Activated T-cell treated with anti-CD3 and anti-CD28 coated beads, Interleukin-2, amount 50 U/mL, for 4 hours (primary cell): ENCODE measurements around the gene TRH. TPM values are rescaled to one million over a fixed set of nuclear protein-coding genes. Genes with fewer than 3 reads are reported as not detected.
"Not testable (repeated sequence)": the region's sequence is repeated elsewhere in the genome, so short reads cannot be mapped to it uniquely, and the experiment has no call there.

ENCODE experiments used
- ATAC-seq, 2 donors: fragments of 200-7000 bp; cut with Tn5 transposase; one replicate each; pipeline ENCODE4 v1.10.0; 2021
- DNase-seq: peaks from one replicate; pipeline ENCODE4 v3.0.0-alpha.2; 2020
- H3K27me3 Mint-ChIP-seq: one replicate; pipeline ENCODE4 v1.8.0; 2021; ENCODE audit warnings: low read depth, mixed read lengths
- H3K36me3 Mint-ChIP-seq: one replicate; pipeline ENCODE4 v1.8.0; 2022; ENCODE audit warnings: mixed read lengths; ENCODE audit not compliant: insufficient read depth
- H3K4me1 Mint-ChIP-seq: one replicate; pipeline ENCODE4 v1.8.0; 2021; ENCODE audit warnings: low read depth, mixed read lengths
- H3K4me3 Mint-ChIP-seq: one replicate; pipeline ENCODE4 v1.8.0; 2021; ENCODE audit warnings: mild to moderate bottlenecking, moderate library complexity, mixed read lengths
- H3K9me3 Mint-ChIP-seq: one replicate; pipeline ENCODE4 v1.8.0; 2021; ENCODE audit warnings: mixed read lengths
- total RNA-seq, 3 donors: library from RNA; stranded (reverse); gene quantifications; one replicate each; pipeline ENCODE4 v1.2.1, GENCODE V29; 2021

Gene TRH
- total RNA-seq, 3 donors from 2014 or later, result not detected

GRCh38 chr3:129975705-129976048 is 1.2 kb downstream of the TRH start:
- Mint-ChIP-seq H3K36me3 (no peaks in the 10 kb centered on the region), H3K4me3 (no peak overlapping the region), H3K4me1 (peaks cover 10% of the 10 kb centered on the region), H3K27me3 (peaks cover 54% of the 10 kb centered on the region), H3K9me3 (no peaks in the 10 kb centered on the region)
- no peak for ATAC-seq
- DNase-seq, result no peak

- Mint-ChIP-seq H3K4me1 (peaks cover 10% of the 10 kb centered on the region), H3K27me3 (peaks cover 51% of the 10 kb centered on the region), H3K9me3 (no peaks in the 10 kb centered on the region), H3K4me3 (no peak overlapping the region), H3K36me3 (no peaks in the 10 kb centered on the region)
- ATAC-seq (no peak), DNase-seq (no peak)
Measured at GRCh38 chr3:129976286-129976685, 1.8 kb downstream of the TRH start.

GRCh38 chr3:129978123-129978522 is 3.6 kb downstream of the TRH start:
- DNase-seq (no peak), ATAC-seq (no peak)
- peaks cover 43% of the 10 kb centered on the region for H3K27me3 Mint-ChIP-seq

DNA sequence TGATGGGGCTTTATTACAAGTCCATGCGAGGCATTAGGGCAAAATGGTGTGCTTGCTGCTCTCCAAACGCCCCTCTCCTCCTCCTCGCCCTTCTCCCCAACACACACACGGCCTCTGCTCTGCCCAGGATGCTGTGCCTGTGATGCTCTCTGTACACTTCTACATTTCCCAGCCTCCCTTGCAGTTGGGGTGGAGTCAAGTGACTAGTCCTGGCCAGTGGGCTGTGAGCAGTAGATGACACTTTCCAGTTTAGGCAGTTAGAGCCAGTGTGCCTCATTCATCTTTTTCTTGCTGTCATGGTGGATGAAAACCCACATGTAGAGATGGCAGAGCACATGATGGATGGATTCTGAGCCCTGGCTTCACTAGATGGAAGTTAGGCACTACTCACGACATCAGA is 5.4 kb downstream of the TRH start:
- no peak for DNase-seq
- Mint-ChIP-seq H3K36me3 (no peaks in the 10 kb centered on the region), H3K4me3 (no peak overlapping the region), H3K9me3 (no peaks in the 10 kb centered on the region), H3K27me3 (peaks cover 32% of the 10 kb centered on the region), H3K4me1 (peaks cover 7% of the 10 kb centered on the region)
- no peak for ATAC-seq

More at GRCh38 chr3:129978123-129978522, 3.6 kb downstream of the TRH start:
- H3K4me1 Mint-ChIP-seq, result peaks cover 10% of the 10 kb centered on the region
- no peak overlapping the region for H3K4me3 Mint-ChIP-seq
- H3K36me3 Mint-ChIP-seq, result no peaks in the 10 kb centered on the region
- no peaks in the 10 kb centered on the region for H3K9me3 Mint-ChIP-seq

GRCh38 chr3:129983561-129983960 is 9.0 kb downstream of the TRH start:
- no peaks in the 10 kb centered on the region for H3K36me3 Mint-ChIP-seq
- no peaks in the 10 kb centered on the region for H3K4me1 Mint-ChIP-seq
- DNase-seq (no peak), ATAC-seq (no peak)
- no peak overlapping the region for H3K4me3 Mint-ChIP-seq
- peaks cover 3% of the 10 kb centered on the region for H3K27me3 Mint-ChIP-seq
- H3K9me3 Mint-ChIP-seq, result no peaks in the 10 kb centered on the region

DNA sequence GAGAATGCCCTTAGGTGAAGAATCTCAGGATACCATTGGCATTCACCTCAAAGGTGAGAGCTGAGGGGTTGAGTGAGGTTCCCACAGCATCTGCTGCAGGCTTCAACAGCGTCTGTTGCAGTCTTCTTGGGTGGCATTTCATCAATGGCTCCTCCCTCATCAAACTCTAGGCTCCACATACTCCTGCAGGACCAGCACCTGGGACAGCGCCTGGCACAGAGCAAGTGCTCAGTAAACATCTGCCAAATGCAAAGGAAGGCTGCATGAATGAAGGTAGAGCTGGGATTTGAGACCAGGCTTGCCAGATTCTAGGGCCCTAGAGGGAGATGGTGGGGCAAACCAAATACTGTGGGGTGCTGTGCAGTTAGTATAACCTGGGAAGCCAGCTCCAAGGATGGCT is 9.6 kb downstream of the TRH start:
- peaks cover 3% of the 10 kb centered on the region for H3K27me3 Mint-ChIP-seq
- no peak overlapping the region for H3K4me3 Mint-ChIP-seq
- DNase-seq (no peak), ATAC-seq (no peak)
- no peaks in the 10 kb centered on the region for H3K4me1 Mint-ChIP-seq
- H3K9me3 Mint-ChIP-seq, result no peaks in the 10 kb centered on the region
- H3K36me3 Mint-ChIP-seq, result no peaks in the 10 kb centered on the region

DNA sequence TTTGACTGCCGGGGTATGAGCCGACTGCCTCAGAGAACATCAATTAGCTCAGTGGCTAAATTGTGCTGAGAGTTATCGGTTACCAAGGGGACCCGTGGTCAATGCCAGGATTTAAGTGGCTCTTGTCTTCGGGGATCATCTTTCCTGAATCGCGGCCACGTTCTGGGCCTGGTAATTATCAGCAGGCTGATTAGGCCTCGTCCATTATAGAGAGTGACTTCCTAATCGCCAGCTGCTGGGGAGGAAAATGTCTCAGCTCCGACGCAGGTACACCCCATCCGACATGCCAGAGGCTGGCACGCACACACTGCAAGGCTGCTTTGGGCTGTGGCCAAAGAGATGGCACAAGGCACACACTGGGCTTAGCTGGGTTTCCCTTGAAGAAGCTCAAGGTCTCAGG is 10.6 kb downstream of the TRH start:
- no peaks in the 10 kb centered on the region for H3K36me3 Mint-ChIP-seq
- H3K4me3 Mint-ChIP-seq, result no peak overlapping the region
- H3K4me1 Mint-ChIP-seq, result no peaks in the 10 kb centered on the region

DNA sequence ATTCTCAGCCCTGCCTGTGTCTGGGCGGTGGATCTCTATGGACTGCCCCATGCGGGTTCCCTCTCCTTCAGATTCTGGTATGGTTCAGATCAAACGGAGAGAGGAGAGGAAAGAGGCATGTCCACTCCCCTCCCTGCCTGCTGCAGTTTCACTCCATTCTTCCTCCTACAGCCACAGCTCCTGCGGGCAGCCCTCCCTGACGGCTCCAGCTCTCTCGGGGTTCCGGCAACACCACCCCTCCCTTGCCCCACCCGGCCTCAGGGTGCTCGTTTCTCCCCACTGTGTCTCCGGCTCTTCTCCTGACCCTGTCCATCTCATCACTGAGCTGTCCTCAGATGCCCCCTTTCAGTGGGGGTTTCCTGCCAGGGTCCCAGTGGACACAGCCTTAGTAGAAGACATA is 13.9 kb downstream of the TRH start:
- Mint-ChIP-seq H3K36me3 (no peaks in the 10 kb centered on the region), H3K27me3 (peaks cover 7% of the 10 kb centered on the region), H3K9me3 (no peaks in the 10 kb centered on the region), H3K4me1 (no peaks in the 10 kb centered on the region), H3K4me3 (no peak overlapping the region)
- no peak for DNase-seq
- no peak for ATAC-seq

More for the DNA sequence above, 10.6 kb downstream of the TRH start:
- H3K9me3 Mint-ChIP-seq, result no peaks in the 10 kb centered on the region
- no peak for ATAC-seq
- no peak for DNase-seq
- H3K27me3 Mint-ChIP-seq, result no peaks in the 10 kb centered on the region

DNA sequence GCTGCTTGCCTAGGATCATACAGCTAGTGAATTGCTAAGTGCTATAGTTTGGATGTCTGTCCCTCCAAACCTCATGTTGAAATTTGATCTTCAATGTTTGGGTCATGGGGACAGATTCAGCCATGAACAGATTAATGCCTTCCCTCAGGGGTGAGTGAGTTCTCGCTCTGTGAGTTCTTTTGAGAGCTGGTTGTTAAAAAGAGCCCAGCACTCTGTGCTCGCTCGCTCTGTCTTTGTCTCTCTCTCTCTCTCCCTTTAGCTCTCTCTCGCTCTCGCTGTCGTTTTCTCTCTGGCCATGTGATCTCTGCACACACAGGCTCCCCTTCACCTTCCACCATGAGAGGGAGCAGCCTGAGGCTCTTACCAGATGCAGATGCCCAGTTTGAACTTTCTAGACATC is 14.9 kb downstream of the TRH start:
- peaks cover 9% of the 10 kb centered on the region for H3K27me3 Mint-ChIP-seq
- H3K4me3 Mint-ChIP-seq, result no peak overlapping the region
- no peaks in the 10 kb centered on the region for H3K4me1 Mint-ChIP-seq
- H3K36me3 Mint-ChIP-seq, result no peaks in the 10 kb centered on the region
- no peaks in the 10 kb centered on the region for H3K9me3 Mint-ChIP-seq
- DNase-seq, result no peak
- ATAC-seq, result no peak

DNA sequence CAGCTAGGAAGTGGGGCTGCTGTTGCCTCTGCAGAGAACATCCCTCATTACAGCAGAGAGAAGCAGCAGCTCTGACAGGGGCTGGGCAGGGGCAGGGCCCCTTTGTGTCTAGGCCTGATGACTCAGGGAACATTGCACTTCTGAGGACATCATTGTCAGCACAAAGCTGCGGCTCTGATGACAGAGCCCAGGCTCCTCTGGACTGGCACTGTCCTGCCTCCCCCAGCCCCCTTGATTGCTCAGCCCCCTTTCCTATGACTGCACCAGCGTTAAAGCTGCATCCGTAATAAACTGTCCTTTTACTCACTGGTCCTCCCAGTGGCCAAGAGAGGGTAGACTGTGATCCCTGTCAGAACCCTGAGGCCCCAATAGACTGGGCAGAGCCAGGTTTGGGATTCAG is 18.3 kb downstream of the TRH start:
- H3K9me3 Mint-ChIP-seq, result peaks cover 3% of the 10 kb centered on the region
- DNase-seq (no peak), ATAC-seq (no peak)
- no peaks in the 10 kb centered on the region for H3K36me3 Mint-ChIP-seq
- no peaks in the 10 kb centered on the region for H3K4me1 Mint-ChIP-seq
- H3K4me3 Mint-ChIP-seq, result no peak overlapping the region
- peaks cover 11% of the 10 kb centered on the region for H3K27me3 Mint-ChIP-seq

DNA sequence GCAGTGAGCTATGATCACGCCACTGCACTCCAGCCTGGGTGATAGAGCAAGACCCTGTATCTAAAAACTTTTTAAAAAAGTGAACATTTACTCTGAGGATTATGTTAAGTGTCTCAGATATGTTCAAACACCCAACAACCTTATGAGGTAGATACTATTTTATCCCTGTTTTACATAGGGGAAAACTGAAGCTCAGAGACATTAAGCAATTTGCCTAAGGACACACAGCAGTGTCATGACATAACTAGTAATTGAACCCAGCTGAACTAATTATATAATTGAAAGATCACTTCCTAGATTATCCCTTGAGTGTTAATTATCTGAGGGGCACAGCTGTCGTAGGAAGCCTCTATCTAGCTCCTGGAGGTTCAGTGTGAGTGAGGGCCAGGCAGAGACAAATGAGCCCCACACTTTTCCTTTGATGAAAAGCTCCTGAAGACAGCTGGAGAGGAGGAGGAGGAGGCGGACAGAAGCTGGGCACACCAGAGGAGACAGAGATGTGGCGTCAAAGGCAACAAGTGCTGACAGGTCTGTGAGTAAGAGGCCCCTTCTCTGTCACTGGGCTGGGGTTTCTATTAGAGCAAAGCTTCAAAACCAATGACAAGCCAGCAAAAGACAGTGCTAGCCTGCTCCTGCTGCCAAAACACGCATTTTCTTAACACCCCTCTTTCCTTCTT is 20.5 kb downstream of the TRH start:
- H3K4me3 Mint-ChIP-seq, result no peak overlapping the region
- DNase-seq (no peak), ATAC-seq (no peak)
- no peaks in the 10 kb centered on the region for H3K36me3 Mint-ChIP-seq
- H3K9me3 Mint-ChIP-seq, result peaks cover 3% of the 10 kb centered on the region
- H3K4me1 Mint-ChIP-seq, result no peaks in the 10 kb centered on the region
- H3K27me3 Mint-ChIP-seq, result peaks cover 15% of the 10 kb centered on the region

DNA sequence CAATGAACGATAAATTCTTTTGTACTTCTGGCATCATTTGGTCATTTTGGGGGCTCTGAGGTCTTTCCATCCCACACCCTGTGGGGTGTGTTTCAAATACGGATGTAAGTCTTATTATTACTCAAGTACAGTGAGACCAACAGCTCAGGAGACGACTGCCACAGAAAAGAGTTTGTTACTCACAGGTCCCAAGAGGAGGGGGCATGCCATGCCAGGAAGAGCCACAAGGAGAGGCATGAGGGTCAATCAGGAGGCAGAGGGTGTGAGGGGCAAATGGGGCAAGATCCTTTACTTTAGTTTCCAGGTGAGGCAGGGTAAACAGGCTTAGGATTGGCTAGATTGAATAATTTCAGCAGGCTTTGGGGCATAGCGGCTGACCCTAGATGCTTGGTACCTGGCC is 21.6 kb downstream of the TRH start:
- no peak for DNase-seq
- Mint-ChIP-seq H3K9me3 (peaks cover 3% of the 10 kb centered on the region), H3K27me3 (peaks cover 21% of the 10 kb centered on the region), H3K4me1 (no peaks in the 10 kb centered on the region), H3K4me3 (no peak overlapping the region), H3K36me3 (no peaks in the 10 kb centered on the region)
- no peak for ATAC-seq

- DNase-seq, H3K4me1 Mint-ChIP-seq, H3K36me3 Mint-ChIP-seq, H3K9me3 Mint-ChIP-seq, ATAC-seq, H3K4me3 Mint-ChIP-seq: not testable (repeated sequence)
- peaks cover 30% of the 10 kb centered on the region for H3K27me3 Mint-ChIP-seq
Measured at GRCh38 chr3:129999176-129999575, 24.7 kb downstream of the TRH start.

- peaks cover 47% of the 10 kb centered on the region for H3K27me3 Mint-ChIP-seq
- DNase-seq, result peak; percentile 65
- peak overlapping the region; percentile 74 for H3K4me3 Mint-ChIP-seq
- peak; percentile 63 to 76 for ATAC-seq
- H3K9me3 Mint-ChIP-seq, H3K36me3 Mint-ChIP-seq, H3K4me1 Mint-ChIP-seq: not testable (repeated sequence)
Measured at GRCh38 chr3:130002666-130003598, 28.4 kb downstream of the TRH start.

- Mint-ChIP-seq H3K4me1 (no peaks in the 10 kb centered on the region), H3K27me3 (peaks cover 22% of the 10 kb centered on the region), H3K9me3 (no peaks in the 10 kb centered on the region), H3K4me3 (no peak overlapping the region), H3K36me3 (no peaks in the 10 kb centered on the region)
- no peak for ATAC-seq
- DNase-seq, result no peak
Measured at GRCh38 chr3:130010556-130010955, 36.0 kb downstream of the TRH start.
